C4-2B (cell line): ENCODE measurements around the gene UBE2D1.

Experiments
- ZFX ChIP-seq: fragments of 450-650 bp; IDR thresholded peaks from 2 replicates; pipeline ENCODE4 v1.6.1; 2017
- TF ChIP-seq, protein P1 (sequence below): fragments of 450-650 bp; conservative IDR thresholded peaks from 2 replicates; pipeline ENCODE4 v1.5.1; 2017; ENCODE audit warnings: mild to moderate bottlenecking

DNA sequence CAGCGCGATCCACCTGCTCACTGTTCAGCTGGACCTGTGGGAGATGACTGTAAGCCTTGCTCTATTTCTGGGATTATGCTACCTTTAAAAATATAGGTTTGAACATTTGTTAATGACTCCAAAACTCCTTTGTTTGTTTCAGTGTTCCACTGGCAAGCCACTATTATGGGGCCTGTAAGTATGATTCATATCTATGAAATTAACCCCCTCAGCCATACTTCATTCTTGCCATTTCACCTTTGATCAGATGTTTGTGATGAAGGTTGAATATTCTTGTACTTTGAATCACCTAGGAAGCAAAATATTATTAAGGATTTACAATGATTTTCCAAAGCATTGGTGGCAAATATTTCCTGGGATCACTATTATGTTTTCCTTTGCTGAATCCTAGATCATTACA, 26.5 kb downstream of the UBE2D1 start:
- TF ChIP-seq, protein P1, sequence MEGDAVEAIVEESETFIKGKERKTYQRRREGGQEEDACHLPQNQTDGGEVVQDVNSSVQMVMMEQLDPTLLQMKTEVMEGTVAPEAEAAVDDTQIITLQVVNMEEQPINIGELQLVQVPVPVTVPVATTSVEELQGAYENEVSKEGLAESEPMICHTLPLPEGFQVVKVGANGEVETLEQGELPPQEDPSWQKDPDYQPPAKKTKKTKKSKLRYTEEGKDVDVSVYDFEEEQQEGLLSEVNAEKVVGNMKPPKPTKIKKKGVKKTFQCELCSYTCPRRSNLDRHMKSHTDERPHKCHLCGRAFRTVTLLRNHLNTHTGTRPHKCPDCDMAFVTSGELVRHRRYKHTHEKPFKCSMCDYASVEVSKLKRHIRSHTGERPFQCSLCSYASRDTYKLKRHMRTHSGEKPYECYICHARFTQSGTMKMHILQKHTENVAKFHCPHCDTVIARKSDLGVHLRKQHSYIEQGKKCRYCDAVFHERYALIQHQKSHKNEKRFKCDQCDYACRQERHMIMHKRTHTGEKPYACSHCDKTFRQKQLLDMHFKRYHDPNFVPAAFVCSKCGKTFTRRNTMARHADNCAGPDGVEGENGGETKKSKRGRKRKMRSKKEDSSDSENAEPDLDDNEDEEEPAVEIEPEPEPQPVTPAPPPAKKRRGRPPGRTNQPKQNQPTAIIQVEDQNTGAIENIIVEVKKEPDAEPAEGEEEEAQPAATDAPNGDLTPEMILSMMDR, result no peak
- TF ChIP-seq ZFX, result no peak
